HG03060 (cell line): ENCODE measurements around the gene CYRIA.

Source experiments
- ATAC-seq: cut with Tn5 transposase; IDR thresholded peaks from one replicate; pipeline ENCODE4 v1.9.1; 2021; ENCODE audit warnings: low read depth, moderate number of reproducible peaks; ENCODE audit not compliant: unreplicated experiment

Gene CYRIA

DNA sequence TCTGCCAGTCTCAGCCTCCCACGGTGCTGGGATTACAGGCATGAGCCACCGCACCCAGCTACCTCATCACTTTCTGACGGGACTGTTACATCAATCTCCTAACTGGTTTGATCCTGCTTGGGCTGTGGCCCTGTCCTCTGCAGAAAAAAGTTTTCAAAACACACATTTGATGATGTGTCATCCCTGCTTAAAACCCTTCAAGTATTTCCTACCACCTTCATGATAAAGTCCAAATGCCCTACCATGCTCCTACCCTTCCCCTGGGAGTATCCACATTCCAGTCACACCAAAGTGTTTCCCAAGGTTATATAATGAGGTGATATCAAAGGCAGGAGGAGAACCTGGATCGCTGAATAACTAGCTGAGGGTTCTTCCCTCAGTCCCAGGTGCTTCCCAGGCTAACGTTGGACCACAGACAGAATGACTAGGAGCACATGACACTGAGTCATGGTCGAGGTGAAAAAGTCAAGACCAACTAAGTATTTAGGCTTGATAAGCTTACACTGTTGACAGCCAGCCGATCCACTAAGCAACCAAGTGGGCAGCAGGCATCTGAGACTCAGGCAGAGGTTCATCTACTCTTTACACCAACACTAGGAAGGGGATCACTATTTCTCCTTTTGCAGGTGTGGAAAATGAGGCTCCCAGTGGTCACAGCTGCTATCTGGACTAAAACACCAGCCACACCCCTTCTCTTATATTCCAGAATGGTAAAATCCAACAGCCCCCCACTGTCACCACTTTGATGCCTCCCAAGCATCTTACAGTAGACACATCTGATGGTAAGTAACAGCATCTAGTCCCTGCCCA is 31.8 kb downstream of the CYRIA start:
- no peak for ATAC-seq

DNA sequence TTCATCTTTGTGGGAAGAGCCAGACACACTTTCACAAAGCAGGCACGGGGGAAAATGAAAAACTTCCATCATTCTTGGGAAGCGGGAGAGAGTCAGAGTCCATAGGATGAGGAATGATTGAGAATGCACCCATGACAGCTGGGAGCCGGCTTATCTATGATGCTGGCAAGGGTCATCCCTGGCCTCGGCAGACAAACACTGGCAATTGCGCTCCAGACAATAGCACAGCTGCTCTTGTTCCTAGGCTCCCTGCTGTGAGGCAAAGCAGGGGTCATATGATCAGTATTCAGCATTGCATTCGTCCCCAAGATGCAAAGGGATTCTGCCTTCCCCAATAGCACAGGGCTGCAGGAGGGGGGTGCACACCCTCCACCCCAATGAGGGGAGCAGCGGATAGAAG is 33.0 kb downstream of the CYRIA start:
- no peak for ATAC-seq

DNA sequence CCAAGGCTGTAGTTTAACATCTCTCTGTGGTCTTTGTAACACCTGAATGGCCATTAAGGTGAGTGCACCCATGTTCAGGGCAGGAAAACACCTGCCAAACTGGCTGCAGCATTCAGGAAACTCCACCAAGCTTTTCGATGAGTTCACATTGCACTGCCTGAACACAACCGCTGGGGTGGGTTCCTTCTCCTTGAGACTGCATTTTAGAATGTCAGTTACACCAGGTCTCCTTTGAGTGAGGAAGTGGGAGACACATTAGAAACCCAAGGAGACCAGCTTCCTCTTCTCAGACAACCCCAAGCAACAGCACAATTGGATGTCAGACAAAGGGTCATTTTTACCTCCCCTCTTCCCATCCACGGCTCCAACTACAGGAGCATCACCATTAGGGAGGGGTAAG is 35.2 kb downstream of the CYRIA start:
- no peak for ATAC-seq

DNA sequence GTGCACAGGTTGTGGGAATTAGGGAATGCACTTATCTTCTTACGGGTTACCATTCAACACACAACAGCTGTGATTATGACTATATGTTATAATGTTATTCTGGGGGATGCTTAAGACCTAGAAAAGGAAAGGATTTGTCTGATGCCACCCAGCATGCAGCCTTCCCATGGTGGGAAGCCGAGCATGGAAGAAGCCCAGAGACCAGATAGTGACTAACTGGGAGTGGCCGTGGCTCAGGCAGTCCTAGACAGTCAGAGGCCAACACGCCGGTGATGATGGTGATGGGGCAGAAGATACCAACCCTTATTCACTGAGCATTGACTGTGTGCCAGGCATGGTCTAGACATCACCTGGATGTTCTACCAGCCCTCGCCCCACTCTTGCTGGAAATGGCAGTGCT is 35.9 kb downstream of the CYRIA start:
- ATAC-seq, result no peak

DNA sequence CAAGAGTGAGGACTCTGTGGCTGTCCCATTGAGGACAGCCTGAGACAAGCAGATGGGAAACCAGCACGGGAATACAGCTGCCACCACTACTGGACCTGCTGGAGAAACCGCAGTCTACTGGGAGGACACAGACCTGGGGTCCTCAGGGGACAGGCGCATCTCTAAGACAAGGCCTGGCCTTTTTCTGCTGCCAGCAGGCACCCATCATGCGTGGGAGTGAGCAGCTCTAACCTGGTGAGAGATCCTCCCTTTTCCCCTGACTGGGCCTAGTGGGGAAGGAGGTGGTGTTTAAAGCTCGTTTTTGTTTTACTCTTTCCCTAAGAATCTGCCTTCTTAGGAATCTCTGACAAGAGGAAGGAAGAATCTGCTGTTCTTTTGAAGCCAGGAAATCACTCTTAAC is 36.6 kb downstream of the CYRIA start:
- no peak for ATAC-seq

GRCh38 chr2:16628314-16628713 is 37.3 kb downstream of the CYRIA start:
- no peak for ATAC-seq

GRCh38 chr2:16626997-16627605 is 38.5 kb downstream of the CYRIA start:
- ATAC-seq, result no peak

- no peak for ATAC-seq
Observed at GRCh38 chr2:16626497-16626896, 39.1 kb downstream of the CYRIA start.

- peak; percentile 46 for ATAC-seq
Observed at GRCh38 chr2:16625759-16626158, 39.9 kb downstream of the CYRIA start.

DNA sequence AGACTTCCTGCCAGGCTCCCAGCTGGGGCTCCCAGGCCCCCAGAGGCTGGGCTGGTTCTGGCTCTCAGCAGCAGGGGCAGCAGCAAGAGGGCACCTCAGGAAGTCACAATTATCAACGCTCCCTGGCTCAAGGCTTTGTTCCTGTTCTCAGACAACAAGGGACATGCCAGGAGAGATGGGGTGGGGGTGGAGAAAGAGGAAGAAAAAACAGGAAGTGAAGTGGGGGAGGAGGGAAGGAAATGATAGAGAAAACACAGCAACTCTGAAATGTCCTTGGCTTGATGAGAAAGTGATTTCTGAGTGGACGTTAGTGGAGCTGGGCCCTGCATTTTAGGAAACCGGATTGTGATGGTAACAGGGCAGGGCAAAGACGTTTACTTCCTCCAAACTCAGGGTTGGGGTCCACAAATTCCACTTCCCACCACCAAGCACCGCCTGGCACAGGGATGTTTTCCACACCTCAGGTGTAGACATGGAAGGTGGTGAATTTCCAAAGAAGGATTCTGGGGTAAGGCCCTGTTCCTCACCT is 40.4 kb downstream of the CYRIA start:
- no peak for ATAC-seq

DNA sequence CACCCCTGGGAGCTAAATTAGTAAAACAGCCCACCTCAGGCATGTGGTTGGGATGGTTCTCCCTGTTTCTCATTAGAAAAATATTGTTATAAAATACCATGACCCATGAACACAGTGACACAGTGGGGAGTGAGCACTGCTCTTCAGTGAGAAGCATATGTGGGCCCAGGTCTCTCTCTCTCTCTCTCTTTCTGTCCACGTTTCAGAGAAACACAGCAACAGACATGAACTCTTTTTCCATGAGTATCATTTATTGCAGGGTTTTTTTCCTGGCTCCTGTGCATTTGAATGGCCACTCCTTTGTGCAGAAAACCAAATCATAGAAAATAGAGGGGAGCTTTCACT is 41.2 kb downstream of the CYRIA start:
- ATAC-seq, result no peak

- ATAC-seq, result no peak
Observed at GRCh38 chr2:16623564-16624435, 41.8 kb downstream of the CYRIA start.

GRCh38 chr2:16623031-16623430 is 42.6 kb downstream of the CYRIA start:
- ATAC-seq, result no peak

- ATAC-seq, result no peak
Observed at GRCh38 chr2:16622399-16622968, 43.1 kb downstream of the CYRIA start.

GRCh38 chr2:16621316-16621715 is 44.3 kb downstream of the CYRIA start:
- ATAC-seq, result no peak

DNA sequence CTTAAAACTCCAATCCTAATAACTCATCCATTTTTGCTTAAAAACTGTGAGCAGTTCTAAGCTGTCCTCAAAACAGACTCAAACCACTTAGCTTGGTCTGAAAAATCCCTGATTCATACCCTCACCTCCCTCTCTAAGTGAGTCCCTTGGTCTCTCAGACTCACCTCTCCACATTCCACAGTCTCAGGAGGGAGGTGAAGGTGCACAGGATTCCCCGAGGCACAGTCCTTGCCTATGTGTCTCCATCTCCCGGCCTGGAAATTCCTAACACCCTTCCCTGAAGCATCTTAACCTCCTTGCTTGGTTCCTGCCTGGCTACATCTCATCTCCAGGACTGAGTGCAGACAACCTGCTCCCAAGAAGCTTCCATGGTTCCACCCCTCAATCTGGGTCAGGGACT is 45.0 kb downstream of the CYRIA start:
- no peak for ATAC-seq

DNA sequence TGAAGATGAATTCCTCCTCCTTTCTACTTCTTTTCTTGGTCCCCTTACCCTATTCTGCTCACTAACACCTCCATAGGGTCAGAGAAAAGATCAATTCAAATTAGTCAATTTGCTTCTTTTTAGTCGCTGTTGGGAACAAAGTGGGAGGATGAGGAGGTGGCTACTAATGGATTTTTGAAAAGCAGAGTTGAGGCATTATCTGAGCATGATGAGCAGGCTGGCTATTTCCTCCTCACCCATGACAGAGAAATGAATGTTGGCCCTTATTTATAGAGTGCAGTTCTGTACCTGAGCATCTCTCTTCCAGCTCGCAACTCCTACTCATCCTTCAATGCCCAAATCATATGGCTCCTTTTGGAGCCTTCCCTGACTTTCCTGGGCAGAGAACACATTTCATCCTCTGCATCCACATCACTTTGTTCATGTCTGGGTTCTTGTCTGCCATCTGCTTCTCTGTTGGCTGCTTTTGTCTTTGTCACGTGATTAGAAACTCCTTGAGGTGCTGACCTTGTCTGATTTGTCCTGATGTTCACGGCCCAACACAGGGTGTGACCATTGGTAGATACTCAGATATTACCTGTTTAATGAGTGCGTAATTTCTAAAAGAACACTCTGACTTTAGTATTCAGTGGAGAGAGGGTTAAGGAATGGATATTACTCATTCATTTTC is 45.9 kb downstream of the CYRIA start:
- no peak for ATAC-seq

DNA sequence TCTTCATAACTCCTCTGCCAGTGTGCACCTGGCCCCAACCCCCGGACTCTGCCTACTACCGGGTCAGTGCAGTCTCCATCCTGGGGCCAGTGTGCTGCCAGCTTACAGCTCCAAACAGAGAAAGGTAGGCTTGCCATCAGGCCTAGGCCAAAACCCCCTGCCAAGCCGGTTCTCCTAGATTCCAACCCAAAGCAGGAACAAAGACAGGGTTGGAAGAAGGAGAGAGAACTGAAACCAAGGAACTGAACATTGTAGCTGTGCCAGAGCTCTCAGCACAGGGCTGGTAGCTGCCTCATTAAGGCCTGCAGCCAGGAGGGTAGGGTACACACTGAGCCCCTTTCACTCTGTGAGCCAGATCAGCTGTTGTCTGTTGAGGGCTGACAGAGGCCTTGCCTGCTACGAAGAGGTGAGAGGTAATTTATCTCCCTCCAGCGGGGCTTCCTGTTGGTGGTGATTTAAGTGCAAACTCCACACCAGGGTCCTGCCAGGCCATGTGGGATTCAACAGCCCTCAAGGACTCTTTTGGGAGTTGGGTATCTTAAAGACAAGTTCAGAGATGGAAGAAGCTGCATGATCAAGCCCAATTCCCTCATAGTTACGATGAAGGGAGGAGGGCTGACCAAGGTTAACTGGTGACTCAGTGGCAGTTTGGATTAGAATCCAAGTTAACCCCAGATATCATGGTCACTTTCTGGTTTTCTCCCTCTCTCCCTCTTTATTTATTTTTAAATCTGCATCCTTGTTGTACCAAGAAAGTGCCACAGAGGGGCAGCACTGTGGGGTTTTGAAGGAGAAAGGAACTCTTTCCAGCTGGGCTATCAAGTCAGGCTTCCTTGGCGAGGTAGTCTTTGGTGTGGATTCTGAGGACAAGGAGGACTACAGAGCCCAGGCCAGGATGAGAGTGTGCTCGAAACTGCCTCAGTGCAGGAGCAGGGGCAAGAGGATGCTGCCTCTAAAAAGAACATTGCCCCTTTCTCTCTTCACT is 48.1 kb downstream of the CYRIA start:
- no peak for ATAC-seq
